ENCODE results near the gene TSPAN9. TPM values are rescaled to one million over a fixed set of nuclear protein-coding genes. Genes with fewer than 3 reads are reported as not detected.

Gene TSPAN9
- total and polyA plus RNA-seq, 8 donors = 1.4 to 58.3 (median 7.9) TPM

GRCh38 chr12:3252450-3252891, 175.3 kb downstream of the TSPAN9 start:
- no peaks in the 10 kb centered on the region for H3K27me3 ChIP-seq
- 64 to 77% (median 65%) methylated on average over 13 of the region's 13 CpGs for WGBS, 5 donors
- H3K27ac ChIP-seq = peak overlapping the region in 4 of 5 donors; percentile 50 to 86 (median 60)
- TF ChIP-seq POLR2AphosphoS5 (IDR thresholded peaks at IDR 0.05) = peak; percentile 61 to 85 (median 71)
- no peak for TF ChIP-seq CTCF (IDR thresholded peaks at IDR 0.05)
- H3K4me3 ChIP-seq = no peak overlapping the region
- intact Hi-C loops (cut with DNase I; ENCODE audit: low total_unique reads) = no loop called here
- DNase-seq = peak; percentile 56 to 94
- no peaks in the 10 kb centered on the region for H3K9me3 ChIP-seq
- peaks cover 9 to 64% (median 31%) of the 10 kb centered on the region in 4 donors for H3K4me1 ChIP-seq
- no peaks in the 10 kb centered on the region for H3K36me3 ChIP-seq

- intact Hi-C loops (cut with DNase I; ENCODE audit: low total_unique reads) = no loop called here
- H3K27me3 ChIP-seq = no peaks in the 10 kb centered on the region
- H3K36me3 ChIP-seq = no peaks in the 10 kb centered on the region
- no peak for DNase-seq
- H3K27ac ChIP-seq = peak overlapping the region in 3 of 5 donors; percentile 52 to 86 (median 69)
- TF ChIP-seq POLR2A (IDR thresholded peaks at IDR 0.05) (no peak), EP300 (IDR thresholded peaks at IDR 0.05) (no peak), POLR2AphosphoS5 (IDR thresholded peaks at IDR 0.05) (no peak), CTCF (IDR thresholded peaks at IDR 0.05) (no peak)
- 79 to 92% (median 87%) methylated on average over 5 to 7 of the region's 7 CpGs for WGBS, 5 donors
- H3K4me3 ChIP-seq = no peak overlapping the region
- H3K4me1 ChIP-seq = peaks cover 9 to 55% (median 31%) of the 10 kb centered on the region in 4 donors
- no peaks in the 10 kb centered on the region for H3K9me3 ChIP-seq
Observed at GRCh38 chr12:3253682-3254275, 176.6 kb downstream of the TSPAN9 start.

- no peak for DNase-seq
- TF ChIP-seq POLR2AphosphoS5 (IDR thresholded peaks at IDR 0.05) = no peak
- TF ChIP-seq EP300 (IDR thresholded peaks at IDR 0.05) = no peak
- no peak for TF ChIP-seq POLR2A (IDR thresholded peaks at IDR 0.05)
- TF ChIP-seq CTCF (IDR thresholded peaks at IDR 0.05) = no peak
- no peak overlapping the region for H3K4me3 ChIP-seq
- intact Hi-C loops (cut with DNase I; ENCODE audit: low total_unique reads) = no loop called here
- H3K27ac ChIP-seq = peak overlapping the region in 1 of 5 donors; percentile 86
- 88 to 93% (median 89%) methylated on average over 12 of the region's 12 CpGs for WGBS, 5 donors
- no peaks in the 10 kb centered on the region for H3K27me3 ChIP-seq
- no peaks in the 10 kb centered on the region for H3K36me3 ChIP-seq
- H3K9me3 ChIP-seq = no peaks in the 10 kb centered on the region
- H3K4me1 ChIP-seq = peaks cover 9 to 48% (median 31%) of the 10 kb centered on the region in 4 donors
Observed at GRCh38 chr12:3255057-3255456, 177.9 kb downstream of the TSPAN9 start.

- WGBS, 5 donors = 90 to 96% (median 94%) methylated on average over 25 to 26 of the region's 26 CpGs
Observed at GRCh38 chr12:3256103-3256631, 179.0 kb downstream of the TSPAN9 start.

More at GRCh38 chr12:3256103-3256631, 179.0 kb downstream of the TSPAN9 start:
- H3K27ac ChIP-seq = no peak overlapping the region
- no peaks in the 10 kb centered on the region for H3K9me3 ChIP-seq
- no peak overlapping the region for H3K4me3 ChIP-seq
- TF ChIP-seq POLR2A (IDR thresholded peaks at IDR 0.05) (no peak), POLR2AphosphoS5 (IDR thresholded peaks at IDR 0.05) (no peak), CTCF (IDR thresholded peaks at IDR 0.05) (no peak), EP300 (IDR thresholded peaks at IDR 0.05) (no peak)
- intact Hi-C loops (cut with DNase I; ENCODE audit: low total_unique reads) = no loop called here
- DNase-seq = no peak
- no peaks in the 10 kb centered on the region for H3K27me3 ChIP-seq
- no peaks in the 10 kb centered on the region for H3K36me3 ChIP-seq
- peaks cover 9 to 39% (median 27%) of the 10 kb centered on the region in 4 donors for H3K4me1 ChIP-seq
